OCI-LY3 (cell line): ENCODE results near the gene PAQR6.

Source experiments
- H2AFZ ChIP-seq: fragments of 200-600, 300-600 bp; shearing (Covaris generic); 2 replicates; pipeline ENCODE4 v1.6.0; 2014; ENCODE audit warnings: antibody characterized with exemption, low read depth, low read length
- H3K27ac ChIP-seq: fragments of 200-600, 300-600 bp; sonication (generic); 2 replicates; pipeline ENCODE4 v1.5.1; 2014; ENCODE audit warnings: mild to moderate bottlenecking, low read length, moderate library complexity, mixed read lengths
- H3K27me3 ChIP-seq: fragments of 200-600, 300-600 bp; sonication (generic); 2 replicates; pipeline ENCODE4 v1.6.1; 2014; ENCODE audit warnings: low read depth, low read length, mixed read lengths
- H3K36me3 ChIP-seq: fragments of 200-600, 300-600 bp; sonication (generic); replicated peaks from 2 replicates; pipeline ENCODE3; 2014; ENCODE audit warnings: low read depth, low read length, mixed read lengths
- H3K4me1 ChIP-seq: fragments of 300-600, 200-600 bp; sonication (generic); 2 replicates; pipeline ENCODE4 v1.6.1; 2014; ENCODE audit warnings: low read length, mixed read lengths
- H3K4me2 ChIP-seq: fragments of 200-600, 300-600 bp; sonication (generic); 2 replicates; pipeline ENCODE4 v1.6.1; 2014; ENCODE audit warnings: low read length, mixed read lengths
- H3K4me3 ChIP-seq: fragments of 300-600, 200-600 bp; sonication (generic); 2 replicates; pipeline ENCODE4 v1.5.1; 2014; ENCODE audit warnings: antibody characterized with exemption, mild to moderate bottlenecking, low read length, moderate library complexity
- H3K79me2 ChIP-seq: fragments of 300-600, 200-600 bp; shearing (Covaris generic); 2 replicates; pipeline ENCODE4 v1.6.1; 2014; ENCODE audit warnings: mild to moderate bottlenecking, low read length, mixed read lengths
- H3K9ac ChIP-seq: fragments of 300-600, 200-600 bp; shearing (Covaris generic); 2 replicates; pipeline ENCODE4 v1.6.0; 2014; ENCODE audit warnings: mild to moderate bottlenecking, low read length, moderate library complexity
- H3K9me3 ChIP-seq: fragments of 200-600, 300-600 bp; shearing (Covaris generic); 2 replicates; pipeline ENCODE4 v1.6.1; 2014; ENCODE audit warnings: low read length, mixed read lengths; ENCODE audit not compliant: insufficient read depth
- H4K20me1 ChIP-seq: fragments of 200-600, 300-600 bp; sonication (generic); 2 replicates; pipeline ENCODE4 v1.6.1; 2016; ENCODE audit warnings: low read length, mixed read lengths; ENCODE audit not compliant: insufficient read depth
- CTCF ChIP-seq: fragments of 200-600, 300-600 bp; sonication (generic); IDR thresholded peaks from 2 replicates; pipeline ENCODE4 v1.5.1; 2014; ENCODE audit warnings: antibody characterized with exemption, low read length, low read depth
- EZH2phosphoT487 ChIP-seq: fragments of 200-600 bp; shearing (Covaris generic); IDR thresholded peaks from 2 replicates; pipeline ENCODE4 v1.6.1; 2018; ENCODE audit warnings: antibody characterized with exemption, mixed run types, low read depth

PAQR6 gene

GRCh38 chr1:156193488-156194299, 54.2 kb downstream of the PAQR6 start, which contains the start of gene SLC25A44:
TSS of gene SLC25A44 (plus strand) at chr1:156194104. CDS start at chr1:156199848, 5,744 bp downstream.
- peak within 1 kb of the TSS; percentile 99 for H3K4me2 ChIP-seq
- peaks cover 40% of the 10 kb centered on the region for H3K79me2 ChIP-seq
- peaks cover 6% of the 10 kb centered on the region; the same call in 1 of the 2 replicates for H3K9me3 ChIP-seq
- H4K20me1 ChIP-seq: no peaks in the 10 kb centered on the region
- H3K36me3 ChIP-seq: peaks cover 4% of the 10 kb centered on the region
- H3K27me3 ChIP-seq: no peaks in the 10 kb centered on the region
- H3K27ac ChIP-seq: peak within 1 kb of the TSS; percentile 56
- peak within 1 kb of the TSS; percentile 35; the same call in 1 of the 2 replicates for H2AFZ ChIP-seq
- H3K4me1 ChIP-seq: peaks cover 17% of the 10 kb centered on the region
- TF ChIP-seq EZH2phosphoT487 (no peak), CTCF (peak; percentile 30; the same call in 1 of the 2 replicates)
- peak within 1 kb of the TSS; percentile 90 for H3K4me3 ChIP-seq
- peak within 1 kb of the TSS; percentile 75 for H3K9ac ChIP-seq
